NCI-H446 treated with DMSO at 0.1 percent for 48 hours (cell line): ENCODE data around the gene KRTAP4-12.
"Not testable (repeated sequence)": the region's sequence is repeated elsewhere in the genome, so short reads cannot be mapped to it uniquely, and the experiment has no call there.

Source experiments
- DNase-seq: peaks from one replicate; lab custom pipeline; 2025; lab: John Stamatoyannopoulos, UW

The KRTAP4-12 gene

GRCh38 chr17:41123991-41124371, at the start of gene KRTAP4-12:
Gene KRTAP4-12 (minus strand): TSS chr17:41124182. CDS start chr17:41124122, 60 bp downstream.
- DNase-seq, result not testable (repeated sequence)

GRCh38 chr17:41171886-41172285, 47.9 kb upstream of the KRTAP4-12 start:
- no peak for DNase-seq

- DNase-seq, result no peak
Measured at GRCh38 chr17:41168121-41168520, 44.1 kb upstream of the KRTAP4-12 start, which contains the start of gene KRTAP4-3. Gene KRTAP4-3 (minus strand): TSS chr17:41168221. CDS start chr17:41168172, 49 bp downstream.

- DNase-seq, result no peak
Measured at GRCh38 chr17:41167561-41167960, 43.6 kb upstream of the KRTAP4-12 start.

DNA sequence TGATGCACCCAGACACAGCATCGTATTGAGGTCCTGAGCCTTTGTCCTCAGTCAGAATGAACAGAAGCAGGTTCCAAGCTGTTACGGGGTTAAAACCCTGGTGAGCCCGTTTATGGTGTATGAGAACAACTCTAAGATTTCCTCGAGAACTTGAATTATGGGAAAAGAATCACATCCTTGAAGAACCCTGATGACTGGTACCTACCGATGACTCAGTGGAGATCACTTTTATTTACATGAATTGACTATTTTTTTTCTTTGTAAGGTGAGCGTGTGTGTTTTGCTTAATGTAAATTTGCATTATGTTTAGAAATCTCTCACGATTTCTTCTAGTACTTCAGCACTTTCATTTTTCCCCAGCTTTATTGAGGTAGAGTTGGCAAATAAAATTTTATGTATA, 39.8 kb upstream of the KRTAP4-12 start:
- DNase-seq, result no peak

DNA sequence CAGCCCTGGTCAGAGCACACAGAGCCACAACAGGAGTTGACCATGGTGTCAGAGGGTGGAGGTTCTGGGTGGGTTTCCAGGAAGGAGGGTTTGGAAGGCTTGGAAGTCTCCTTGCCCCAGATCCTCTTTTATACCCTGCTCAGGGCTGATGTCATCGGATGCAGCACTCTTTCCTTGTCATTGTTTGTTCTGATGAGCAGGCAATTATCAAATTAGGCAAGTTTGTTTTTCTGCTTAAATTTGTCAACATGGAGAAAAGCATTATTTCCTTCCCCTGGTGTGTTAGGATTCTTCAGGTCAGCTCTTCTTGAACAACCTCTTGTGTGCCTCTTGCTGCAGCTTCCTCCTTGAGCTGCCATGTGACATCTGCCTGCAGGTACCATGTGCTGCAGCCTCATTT, 36.7 kb upstream of the KRTAP4-12 start, which contains the start of gene KRTAP4-4:
Gene KRTAP4-4, minus strand, starts transcription at position 101 of the 400 bp plus-strand sequence. Its CDS starts 57 bp downstream, at position 44.
- DNase-seq, result no peak

DNA sequence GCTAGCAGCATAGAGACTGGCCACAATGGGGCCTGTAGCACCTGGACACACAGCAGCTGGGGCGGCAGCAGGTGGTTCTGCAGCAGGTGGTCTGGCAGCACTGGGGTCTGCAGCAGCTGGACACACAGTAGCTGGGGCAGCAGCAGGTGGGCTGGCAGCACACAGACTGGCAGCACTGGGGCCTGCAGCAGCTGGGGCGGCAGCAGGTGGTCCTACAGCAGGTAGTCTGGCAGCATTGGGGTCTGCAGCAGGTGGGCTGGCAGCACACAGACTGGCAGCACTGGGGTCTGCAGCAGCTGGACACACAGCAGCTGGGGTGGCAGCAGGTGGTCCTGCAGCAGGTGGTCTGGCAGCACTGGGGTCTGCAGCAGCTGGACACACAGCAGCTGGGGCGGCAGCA, 36.2 kb upstream of the KRTAP4-12 start:
- DNase-seq, result not testable (repeated sequence)

DNA sequence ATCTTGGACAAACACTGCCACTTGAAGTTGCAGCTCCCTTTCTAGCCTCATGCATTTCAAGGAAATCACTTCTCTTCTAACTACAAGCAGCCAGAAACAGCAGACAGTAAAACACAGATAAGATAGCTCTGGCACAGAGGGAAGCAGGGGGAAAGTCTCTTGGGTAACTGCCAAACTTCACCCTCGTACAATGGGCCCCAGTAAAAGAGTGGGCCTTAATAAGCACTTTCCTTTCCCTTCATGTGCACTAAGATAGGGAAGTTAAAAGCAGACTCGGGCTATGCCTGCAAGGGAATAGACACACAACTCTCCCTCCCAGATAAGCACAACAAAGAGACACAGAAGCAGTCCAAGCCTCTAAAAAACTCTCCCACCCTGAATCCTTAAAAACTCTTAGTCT, 29.9 kb upstream of the KRTAP4-12 start:
- no peak for DNase-seq

DNA sequence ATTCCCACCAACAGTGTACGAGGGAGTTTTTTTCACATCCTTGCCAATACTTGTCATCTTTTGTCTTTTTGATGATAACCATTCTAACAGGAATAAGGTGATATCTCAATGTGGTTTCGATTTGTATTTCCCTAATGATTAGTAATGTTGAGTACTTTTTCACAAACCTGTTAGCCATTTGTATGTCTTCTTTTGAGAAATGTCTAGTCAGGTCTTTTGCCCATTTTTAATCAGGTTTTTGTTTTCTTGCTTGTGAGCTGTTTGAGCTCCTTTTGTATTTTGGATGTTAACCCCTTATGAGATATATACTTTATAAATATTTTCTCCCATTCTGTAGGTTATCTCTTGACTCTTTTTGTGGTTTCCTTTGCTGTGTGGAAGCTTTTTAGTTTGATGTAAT, 27.5 kb upstream of the KRTAP4-12 start:
- no peak for DNase-seq

GRCh38 chr17:41150026-41150425, 26.0 kb upstream of the KRTAP4-12 start:
- no peak for DNase-seq

DNA sequence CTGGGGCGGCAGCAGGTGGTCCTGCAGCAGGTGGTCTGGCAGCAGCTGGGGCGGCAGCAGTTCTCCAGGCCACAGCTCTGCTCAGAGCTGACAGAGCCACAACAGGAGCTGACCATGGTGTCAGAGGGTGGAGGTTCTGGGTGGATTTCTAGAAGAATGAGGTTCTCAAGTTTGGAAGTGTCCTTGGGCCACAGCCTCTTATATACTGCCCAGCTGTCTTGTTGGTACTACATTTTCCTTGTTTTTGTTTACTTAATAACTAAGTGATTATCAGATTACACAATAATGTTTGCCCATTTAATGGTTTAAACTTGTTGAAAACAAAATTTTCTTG, 25.6 kb upstream of the KRTAP4-12 start, which contains the start of gene KRTAP4-5:
Gene KRTAP4-5, minus strand, starts transcription at position 174 of the 334 bp plus-strand sequence. Its CDS starts 58 bp downstream, at position 116.
- DNase-seq, result no peak

DNA sequence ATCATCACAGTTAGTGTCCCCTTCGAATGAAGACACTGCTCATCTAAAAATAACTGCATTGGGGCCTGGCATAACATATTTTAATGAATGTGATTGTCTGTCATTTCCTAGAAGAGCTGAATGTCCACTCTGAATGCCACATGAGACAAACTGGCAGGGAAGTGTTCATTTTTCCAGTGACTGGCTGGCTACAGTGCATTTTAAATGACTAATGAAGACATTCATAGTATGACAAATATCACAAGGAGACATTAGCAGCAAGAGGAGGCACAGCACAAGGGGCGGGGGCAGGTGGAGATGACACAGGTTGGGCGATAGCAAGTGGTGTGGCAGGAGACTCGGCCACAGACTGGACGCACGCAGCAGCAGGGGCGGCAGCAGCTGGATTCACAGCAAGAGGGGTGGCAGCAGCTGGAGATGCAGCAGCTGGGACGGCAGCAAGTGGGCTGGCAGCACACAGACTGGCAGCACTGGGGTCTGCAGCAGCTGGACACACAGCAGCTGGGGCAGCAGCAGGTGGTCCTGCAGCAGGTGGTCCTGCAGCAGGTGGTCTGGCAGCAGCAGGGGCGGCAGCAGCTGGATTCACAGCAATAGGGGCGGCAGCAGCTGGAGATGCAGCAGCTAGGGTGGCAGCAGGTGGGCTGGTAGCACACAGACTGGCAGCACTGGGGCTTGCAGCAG, 25.1 kb upstream of the KRTAP4-12 start:
- not testable (repeated sequence) for DNase-seq

GRCh38 chr17:41147531-41148204, 23.7 kb upstream of the KRTAP4-12 start:
- DNase-seq, result no peak

DNA sequence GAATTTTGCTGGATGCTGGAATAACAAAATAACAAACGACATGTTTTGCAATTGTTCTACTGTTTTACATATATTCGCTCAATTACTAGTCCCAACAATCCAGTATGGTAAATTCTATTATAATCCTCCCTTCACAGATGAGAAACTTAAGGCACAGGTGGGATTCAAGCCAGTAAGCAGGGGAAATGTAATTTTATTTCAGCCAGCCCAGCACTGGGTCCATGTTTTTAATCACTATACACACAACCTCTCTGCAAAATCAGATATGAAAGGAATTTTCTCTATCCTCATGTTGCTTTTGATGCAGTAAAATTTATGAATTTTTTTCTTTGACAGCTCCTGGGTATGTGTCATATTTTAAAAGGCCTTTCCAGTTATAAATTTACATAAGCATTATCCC, 21.3 kb upstream of the KRTAP4-12 start:
- DNase-seq, result no peak

GRCh38 chr17:41144846-41145245, 20.9 kb upstream of the KRTAP4-12 start:
- DNase-seq, result no peak

DNA sequence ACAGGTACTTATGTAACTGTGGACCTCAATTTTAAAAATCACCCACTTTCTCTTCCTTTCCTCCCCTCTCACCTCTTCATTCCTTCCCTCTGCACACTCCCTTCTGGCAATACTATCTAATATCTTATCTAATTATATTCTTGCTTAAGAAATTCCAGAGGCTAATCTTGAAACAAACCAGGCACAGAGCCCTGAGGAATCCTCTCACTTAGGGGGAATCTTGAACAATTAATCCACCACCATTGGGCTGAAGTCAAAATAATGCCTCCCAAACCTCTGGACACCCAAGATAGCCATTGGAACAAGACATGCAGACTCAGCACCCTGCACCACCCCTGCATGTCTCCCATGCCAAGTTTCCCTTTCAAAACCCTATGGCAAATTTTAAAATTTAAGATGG, 17.4 kb upstream of the KRTAP4-12 start:
- DNase-seq, result no peak

DNA sequence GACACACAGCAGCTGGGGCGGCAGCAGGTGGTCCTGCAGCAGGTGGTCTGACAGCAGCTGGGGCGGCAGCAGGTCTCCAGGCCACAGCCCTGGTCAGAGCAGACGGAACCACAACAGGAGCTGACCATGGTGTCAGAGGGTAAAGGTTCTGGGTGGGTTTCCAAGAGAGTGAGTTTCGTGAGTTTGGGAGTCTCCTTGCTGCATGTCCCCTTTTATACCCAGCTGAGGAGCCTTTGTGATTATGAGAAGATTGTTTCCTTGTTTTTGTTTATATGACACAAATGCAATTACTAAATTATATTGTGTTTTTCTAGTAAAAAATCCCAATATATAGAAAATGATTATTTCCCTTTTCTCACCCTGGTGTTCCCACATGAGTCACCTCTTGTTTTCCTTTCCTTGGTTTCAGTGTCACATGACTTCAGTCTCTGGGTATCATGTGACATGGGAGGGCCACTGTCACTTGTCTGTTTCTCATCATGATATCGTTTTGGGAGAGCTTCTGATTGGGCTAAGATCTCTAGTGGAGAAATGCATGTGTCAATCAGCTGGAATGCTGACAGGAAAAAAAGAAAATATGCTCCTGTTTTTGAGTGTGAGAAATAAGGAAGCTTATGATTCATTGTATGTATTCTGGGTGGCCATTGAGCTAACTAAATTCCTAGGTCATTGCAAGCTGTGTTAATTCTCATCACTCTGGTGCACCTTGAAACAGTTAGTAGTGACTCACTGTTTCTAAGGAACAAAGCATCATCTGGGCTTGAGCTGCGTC, 16.6 kb upstream of the KRTAP4-12 start, which contains the start of gene KRTAP4-6:
Gene KRTAP4-6, minus strand, starts transcription at position 185 of the 772 bp plus-strand sequence. Its CDS starts 57 bp downstream, at position 128.
- DNase-seq, result no peak

GRCh38 chr17:41139865-41140264, 15.9 kb upstream of the KRTAP4-12 start:
- not testable (repeated sequence) for DNase-seq

- DNase-seq, result no peak
Measured at GRCh38 chr17:41133880-41134735, 10.1 kb upstream of the KRTAP4-12 start.

DNA sequence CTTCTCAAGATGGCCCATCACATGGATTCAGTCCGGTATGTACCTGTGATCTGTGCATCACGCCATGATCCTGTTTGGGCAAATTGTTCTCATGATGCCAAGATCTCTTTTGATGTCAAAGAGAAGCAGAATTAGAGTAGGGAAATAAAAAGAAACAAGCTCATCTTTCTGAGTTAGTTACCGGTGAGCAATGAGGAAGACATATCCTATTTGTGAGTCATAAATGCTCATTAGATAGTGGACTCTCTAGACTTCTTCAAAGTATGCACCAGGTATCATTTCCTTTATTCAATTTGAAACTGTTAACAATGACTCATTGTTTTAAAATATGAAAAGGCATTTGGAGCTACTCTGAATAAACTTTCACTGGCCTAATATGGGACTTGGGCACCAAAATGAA, 8.0 kb upstream of the KRTAP4-12 start:
- no peak for DNase-seq

DNA sequence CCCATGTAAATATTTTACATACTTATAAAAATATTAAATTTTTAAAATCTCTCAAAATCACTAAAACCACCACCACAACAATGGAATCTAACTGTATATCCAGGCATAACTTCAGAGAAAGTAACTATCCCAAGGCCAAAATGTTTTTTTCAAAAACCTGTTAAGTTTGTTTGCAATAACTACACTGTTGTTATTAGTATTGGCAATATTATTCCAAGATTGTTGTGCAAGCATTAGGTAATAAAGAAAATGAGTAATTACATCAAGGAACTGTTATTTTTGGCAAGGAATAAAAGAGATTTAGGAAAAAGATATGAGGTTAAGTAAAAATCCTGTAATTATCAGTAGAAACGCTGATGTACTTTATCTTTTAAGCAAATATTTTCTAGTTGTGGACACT, 3.4 kb upstream of the KRTAP4-12 start:
- no peak for DNase-seq

GRCh38 chr17:41126412-41126811, 2.4 kb upstream of the KRTAP4-12 start:
- no peak for DNase-seq
